Vagina (tissue), 2 donors: Measurements from ENCODE around the gene ZNF512.

Source experiments
- CTCF ChIP-seq, 3 experiments: fragments of 450-650 bp in 2 of 3; fragments of 200-600 bp in 1 of 3; sonication (generic) in 1 of 3; IDR thresholded peaks; one replicate each; pipeline ENCODE4 v1.5.1; 2017 to 2019; ENCODE audit warnings: antibody characterized with exemption in 3 of 3, mild to moderate bottlenecking in 2 of 3, moderate library complexity in 2 of 3
- POLR2AphosphoS5 ChIP-seq, 2 donors: sonication (generic); formaldehyde crosslinking; IDR thresholded peaks; one replicate each; pipeline ENCODE4 v1.9.0; 2017; ENCODE audit warnings: antibody characterized with exemption in 2 of 2, mild to moderate bottlenecking in 2 of 2, low read depth in 1 of 2; ENCODE audit not compliant: insufficient read depth in 1 of 2

GRCh38 chr2:27636766-27637165, 53.9 kb downstream of the ZNF512 start:
- TF ChIP-seq POLR2AphosphoS5 (IDR thresholded peaks at IDR 0.05; ENCODE audit: insufficient read depth in 1 of 2, low read depth in 1 of 2) (no peak), CTCF (IDR thresholded peaks at IDR 0.05) (no peak)
